ENCODE results near the gene HSPB1.
"Not testable (repeated sequence)": the region's sequence is repeated elsewhere in the genome, so short reads cannot be mapped to it uniquely, and the experiment has no call there.

The HSPB1 gene

GRCh38 chr7:76281706-76282343 is 20.6 kb upstream of the HSPB1 start:
- no peak for TF ChIP-seq CTCF (IDR thresholded peaks at IDR 0.05)
- no peak for DNase-seq (ENCODE audit: low spot score)
- Histone ChIP-seq H3K27ac (peak overlapping the region in 1 of 2 donors; percentile 67), H3K4me3 (peak overlapping the region; percentile 84)

- Histone ChIP-seq H3K4me3 (peak overlapping the region; percentile 84), H3K27ac (peak overlapping the region in 1 of 2 donors; percentile 67)
- TF ChIP-seq CTCF (IDR thresholded peaks at IDR 0.05), result no peak
- DNase-seq (ENCODE audit: low spot score), result no peak
Measured at GRCh38 chr7:76282344-76283253, 19.9 kb upstream of the HSPB1 start.

GRCh38 chr7:76283254-76284159 is 19.0 kb upstream of the HSPB1 start:
- Histone ChIP-seq H3K27ac (peak overlapping the region in 1 of 2 donors; percentile 67), H3K4me3 (peak overlapping the region; percentile 84)
- no peak for DNase-seq (ENCODE audit: low spot score)
- no peak for TF ChIP-seq CTCF (IDR thresholded peaks at IDR 0.05)

- DNase-seq (ENCODE audit: low spot score), result no peak
- no peak for TF ChIP-seq CTCF (IDR thresholded peaks at IDR 0.05)
- H3K27ac ChIP-seq, result no peak overlapping the region
- no peak overlapping the region for H3K4me3 ChIP-seq
Measured at GRCh38 chr7:76285604-76286374, 16.7 kb upstream of the HSPB1 start.

- H3K27ac ChIP-seq, result no peak overlapping the region
- H3K4me3 ChIP-seq, result no peak overlapping the region
- no peak for TF ChIP-seq CTCF (IDR thresholded peaks at IDR 0.05)
- peak; percentile 63 for DNase-seq (ENCODE audit: low spot score)
Measured at GRCh38 chr7:76286842-76287403, 15.6 kb upstream of the HSPB1 start.

- H3K27ac ChIP-seq, result peak overlapping the region; percentile 95 to 96
- not testable (repeated sequence) for DNase-seq (ENCODE audit: low spot score); H3K4me3 ChIP-seq
Measured at GRCh38 chr7:76290847-76291350, 11.6 kb upstream of the HSPB1 start.
